ENCODE data around the gene AJAP1.

The AJAP1 gene

DNA sequence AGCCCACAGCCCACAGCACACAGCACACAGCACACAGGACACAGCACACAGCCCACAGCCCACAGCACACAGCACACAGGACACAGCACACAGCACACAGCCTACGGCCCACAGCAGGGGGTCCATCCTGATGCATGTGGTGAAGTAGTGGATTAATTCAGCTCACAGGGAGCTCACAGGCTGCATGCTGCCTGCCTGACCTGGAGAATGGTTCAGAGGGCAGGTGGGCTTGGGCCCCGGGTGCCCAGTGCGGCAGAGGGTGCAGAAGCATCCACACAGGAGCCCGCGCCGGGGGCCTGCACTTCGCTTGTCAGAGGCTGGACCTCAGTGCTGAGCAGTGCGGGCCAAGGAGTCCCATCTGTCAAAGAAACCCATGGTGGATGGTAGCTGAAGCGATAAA is 21.1 kb upstream of the AJAP1 start:
- DNase-seq, result no peak

GRCh38 chr1:4634156-4634792 is 20.1 kb upstream of the AJAP1 start:
- DNase-seq, result no peak

- DNase-seq, result no peak
Observed at GRCh38 chr1:4634793-4635406, 19.5 kb upstream of the AJAP1 start.

- DNase-seq, result no peak
Observed at GRCh38 chr1:4636186-4636585, 18.2 kb upstream of the AJAP1 start.

DNA sequence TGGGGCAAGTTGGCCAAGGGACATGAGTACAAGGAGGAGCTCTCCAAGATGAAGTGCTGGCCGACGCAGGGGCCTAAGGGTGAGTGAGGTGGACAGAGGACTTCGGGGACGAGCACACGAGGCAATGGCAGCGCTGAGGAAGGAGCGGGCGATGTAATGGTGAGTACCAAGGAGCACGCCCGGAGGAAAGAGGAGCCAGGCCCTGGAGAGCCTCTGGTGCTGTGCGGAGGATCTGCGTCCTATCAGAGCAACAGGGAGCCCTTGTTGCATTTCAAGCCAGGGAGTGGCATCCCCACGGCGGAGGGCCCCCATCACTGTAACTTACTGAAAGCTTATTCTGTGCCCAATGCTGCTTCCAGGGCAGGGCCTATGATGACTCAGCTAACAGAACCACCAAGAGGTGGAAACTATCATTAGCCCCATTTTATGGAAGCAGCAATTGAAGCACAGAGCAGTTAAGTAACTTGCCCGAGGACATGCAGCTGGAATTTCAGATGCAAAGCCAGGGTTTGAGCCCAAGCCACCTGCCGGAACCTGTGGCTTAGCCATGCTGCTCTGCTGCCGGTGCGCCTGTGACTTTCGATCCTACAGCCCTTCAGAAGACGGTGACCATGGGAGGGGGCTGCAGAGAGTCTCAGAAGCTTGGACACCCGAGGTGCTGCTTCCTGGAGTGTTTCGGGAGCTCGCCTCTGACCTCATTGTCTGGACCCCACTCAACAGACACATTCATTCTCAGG is 17.6 kb upstream of the AJAP1 start:
- no peak for DNase-seq

DNA sequence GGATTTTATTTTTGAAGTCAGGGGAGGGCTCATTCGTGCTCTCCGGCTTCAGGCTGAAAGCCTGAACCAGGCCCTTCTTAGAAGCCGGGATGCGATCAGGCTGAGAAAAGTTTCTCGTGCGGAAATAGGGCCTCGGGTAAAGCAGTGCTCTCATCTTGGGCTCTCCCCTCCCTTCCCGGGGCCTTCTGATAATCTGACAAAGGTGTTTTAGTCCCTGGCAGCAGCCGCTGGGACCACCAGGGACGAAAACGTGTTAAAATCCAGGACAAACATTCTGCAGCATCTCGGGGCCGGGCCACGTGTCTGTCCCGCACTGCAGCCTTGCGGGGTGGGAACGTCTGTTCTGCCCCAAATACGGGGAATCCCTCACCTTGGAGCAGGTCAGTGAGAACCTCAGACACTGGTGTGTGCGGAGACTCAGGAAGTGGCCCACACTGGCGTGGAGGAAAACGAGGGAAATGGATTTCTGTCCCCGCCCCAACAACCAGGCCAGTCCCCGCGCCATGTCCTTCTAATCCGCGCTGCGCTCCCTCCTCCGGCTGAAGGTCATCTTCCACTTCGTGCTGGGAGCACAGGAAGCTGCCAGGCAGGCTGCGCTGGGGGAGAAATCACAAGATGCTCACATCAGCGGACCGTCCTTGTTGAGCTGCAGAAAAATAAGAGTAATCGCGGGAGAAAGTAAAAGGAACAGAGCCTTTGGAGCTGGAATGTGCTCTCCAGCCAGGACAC is 16.6 kb upstream of the AJAP1 start:
- no peak for DNase-seq

DNA sequence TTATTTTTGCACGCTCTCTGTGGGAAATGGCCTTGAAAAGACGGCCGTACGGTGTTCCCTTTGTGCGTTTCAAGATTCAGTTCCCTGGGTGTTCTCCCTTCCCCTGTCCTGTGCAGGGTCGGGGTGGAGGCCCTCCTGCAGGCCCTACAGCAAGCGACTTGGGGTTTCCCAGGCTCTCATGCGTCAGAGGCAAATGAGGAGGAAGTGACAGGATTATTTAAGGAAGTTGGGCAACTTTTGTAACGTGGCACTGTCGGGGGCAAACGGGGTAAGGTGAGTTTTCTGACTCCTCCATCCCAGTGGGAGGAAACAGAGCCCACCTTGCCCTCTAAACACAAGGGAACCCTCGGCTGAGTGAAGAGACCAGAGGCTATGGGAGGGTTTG is 16.1 kb upstream of the AJAP1 start:
- DNase-seq, result no peak

GRCh38 chr1:4640931-4641330 is 13.5 kb upstream of the AJAP1 start:
- no peak for DNase-seq

DNA sequence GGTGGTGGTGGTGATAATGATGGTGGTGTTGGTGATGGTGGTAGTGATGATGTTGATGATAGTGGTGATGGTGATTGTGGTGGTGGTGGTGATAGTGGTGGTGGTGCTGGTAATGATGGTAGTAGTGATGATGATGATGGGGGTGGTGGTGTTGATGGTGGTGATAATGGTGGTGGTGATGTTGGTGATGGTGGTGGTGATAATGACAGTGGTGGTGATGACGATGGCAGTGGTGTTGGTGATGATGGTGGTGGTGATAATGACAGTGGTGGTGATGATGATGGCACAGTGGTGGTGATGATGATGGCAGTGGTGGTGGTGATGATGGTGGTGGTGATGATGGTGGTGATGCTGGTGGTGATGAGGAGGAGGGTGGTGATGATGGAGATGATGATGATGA is 7.0 kb upstream of the AJAP1 start:
- no peak for DNase-seq

DNA sequence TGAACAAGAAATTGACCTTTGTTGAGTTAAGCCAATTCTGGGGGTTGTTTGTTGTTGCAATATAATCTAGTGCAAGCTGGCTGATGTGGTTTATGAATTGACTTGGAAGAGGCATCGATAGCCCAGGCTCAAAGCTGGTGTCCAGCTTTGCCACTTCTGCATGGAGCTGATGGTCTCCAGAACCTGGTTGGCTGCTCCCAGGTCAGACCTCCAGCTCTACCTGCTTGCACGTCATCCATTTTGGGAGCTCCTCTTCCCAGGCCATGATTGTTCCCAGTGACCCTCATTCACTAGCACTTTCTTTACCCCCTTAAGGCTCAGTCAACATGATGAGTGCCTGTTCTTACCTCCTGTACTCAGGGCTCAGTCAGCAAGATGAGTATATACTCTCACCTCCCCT is 5.8 kb upstream of the AJAP1 start:
- DNase-seq, result no peak

GRCh38 chr1:4650481-4650880 is 3.9 kb upstream of the AJAP1 start:
- DNase-seq, result no peak

DNA sequence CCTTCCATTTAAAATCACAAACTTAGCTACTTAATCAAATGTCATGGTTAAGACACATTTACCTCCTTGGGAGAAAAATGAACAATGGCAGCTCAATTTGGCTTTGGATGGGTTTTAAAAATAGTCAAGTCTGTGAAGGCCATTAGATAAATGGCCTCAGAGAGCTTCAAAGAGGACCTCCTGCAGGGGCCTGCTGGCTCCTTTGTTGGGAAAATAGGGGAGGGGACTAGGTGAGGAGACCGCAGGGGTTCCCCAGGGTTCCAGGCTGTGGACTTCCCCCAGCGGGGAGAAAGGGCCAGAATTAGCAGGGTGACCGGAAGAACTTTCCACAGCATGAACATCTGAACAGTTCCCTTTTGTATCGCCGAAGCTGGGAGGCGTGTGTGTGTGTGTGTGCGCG is 3.4 kb upstream of the AJAP1 start:
- DNase-seq, result no peak

DNA sequence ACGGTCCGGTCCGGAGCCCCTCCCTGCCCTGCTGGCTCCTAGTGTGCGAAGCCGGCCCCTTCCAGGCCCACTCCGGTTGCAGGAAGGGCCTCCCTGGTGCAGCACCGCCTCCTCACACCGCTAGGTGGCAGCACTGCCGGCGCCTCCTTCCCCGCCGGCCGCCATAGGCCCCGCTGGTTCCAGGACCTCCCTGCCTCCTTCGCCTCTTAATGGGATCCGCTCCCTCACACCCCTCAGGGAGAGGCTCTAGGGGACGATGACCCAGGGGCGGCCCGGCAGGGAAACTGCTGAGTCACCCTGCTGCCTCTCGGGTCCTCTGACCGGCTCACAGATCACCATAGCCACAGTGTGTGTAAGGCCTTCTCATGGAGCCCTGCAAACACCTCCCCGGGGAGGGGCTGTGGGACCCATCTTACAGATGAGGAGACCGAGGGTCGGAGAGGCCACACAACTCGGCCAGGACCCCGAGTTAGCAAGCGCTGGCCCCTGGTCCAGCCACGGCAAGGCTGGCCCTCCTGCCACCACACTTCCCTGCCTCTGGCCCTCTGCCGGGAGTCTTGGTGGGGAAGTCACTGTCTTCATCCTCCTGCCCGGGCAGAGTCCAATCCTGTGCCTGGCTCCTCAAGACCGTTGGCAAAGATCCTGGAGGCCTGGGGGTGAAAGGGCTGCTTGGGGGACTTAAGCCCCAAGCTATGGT is 1.6 kb upstream of the AJAP1 start:
- peak; percentile 44 for DNase-seq

DNA sequence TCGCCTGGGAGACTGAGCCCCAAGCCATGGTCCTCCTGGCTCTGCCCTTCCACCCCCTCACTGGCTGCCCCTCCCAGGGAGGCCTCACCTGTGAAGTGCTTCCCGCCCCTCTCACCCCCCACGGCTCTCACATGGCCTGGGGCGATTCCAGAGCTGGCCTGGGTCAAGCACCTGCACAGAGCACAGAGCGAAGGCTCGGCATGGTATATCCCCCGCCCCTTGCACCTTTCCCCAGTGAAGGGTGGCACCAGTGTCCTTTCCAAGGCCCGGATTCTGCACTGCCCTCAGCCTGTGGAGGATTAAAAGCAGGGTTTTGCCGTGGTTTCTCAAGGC is 1.1 kb upstream of the AJAP1 start:
- DNase-seq, result no peak

- DNase-seq, result no peak
Observed at GRCh38 chr1:4654764-4655673, 610 bp downstream of the AJAP1 start.

GRCh38 chr1:4655674-4656532 is 1.5 kb downstream of the AJAP1 start:
- DNase-seq, result no peak

DNA sequence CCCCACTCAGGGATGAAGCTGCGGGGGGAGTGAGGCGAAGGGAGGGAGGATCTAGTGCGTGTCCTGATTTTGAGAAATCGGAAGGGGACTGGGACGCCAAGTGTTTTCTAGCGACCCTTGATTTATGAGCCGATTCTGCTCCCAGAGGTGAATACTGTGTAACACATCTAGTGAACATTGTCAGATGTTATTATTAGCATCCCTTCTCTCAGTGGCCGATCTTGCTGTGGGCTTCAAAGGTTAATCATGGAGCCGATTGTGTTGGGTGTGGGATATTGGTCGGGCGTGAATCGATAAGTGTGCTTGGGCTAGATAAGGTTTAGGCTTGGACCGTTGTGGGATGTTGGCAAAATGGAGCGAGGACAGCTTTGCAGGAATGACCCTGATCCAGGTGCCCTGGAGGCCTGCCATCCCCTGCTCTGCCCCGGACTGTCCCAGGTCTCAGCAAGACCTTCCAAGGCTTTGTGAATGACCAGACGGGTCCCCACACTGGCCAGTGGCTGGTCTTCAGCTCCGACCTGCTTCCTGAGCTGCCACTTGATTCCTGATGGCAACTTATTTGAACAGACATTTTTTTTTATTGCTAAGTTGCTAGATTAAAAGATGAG is 2.2 kb downstream of the AJAP1 start:
- DNase-seq, result no peak

DNA sequence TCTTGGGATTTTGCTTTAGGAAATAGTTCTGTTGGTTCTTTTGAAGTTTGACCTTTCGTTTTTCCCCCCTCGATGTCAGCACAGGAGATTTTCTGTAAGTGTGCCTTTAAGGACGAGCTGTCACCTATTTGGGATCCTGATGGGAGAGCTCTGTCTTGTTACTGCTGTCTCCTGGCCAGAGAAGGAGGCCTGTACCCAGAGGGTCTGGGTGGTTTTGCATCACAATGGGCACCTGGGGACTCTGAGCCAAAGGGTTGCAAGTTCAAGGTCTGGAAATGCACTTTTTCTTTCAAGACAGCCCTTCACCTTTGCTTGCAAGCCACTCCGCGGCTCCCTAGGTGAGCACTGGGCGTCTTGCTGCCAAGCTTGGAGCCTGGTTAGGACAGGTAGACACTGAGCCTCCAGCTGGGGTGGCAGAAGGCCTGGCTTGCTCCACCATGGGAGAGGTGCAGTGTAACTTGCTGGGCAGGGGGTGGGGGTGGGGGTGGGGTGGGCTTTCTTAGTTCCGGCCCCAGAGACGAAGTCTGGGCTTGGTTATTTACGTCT is 2.9 kb downstream of the AJAP1 start:
- DNase-seq, result no peak

DNA sequence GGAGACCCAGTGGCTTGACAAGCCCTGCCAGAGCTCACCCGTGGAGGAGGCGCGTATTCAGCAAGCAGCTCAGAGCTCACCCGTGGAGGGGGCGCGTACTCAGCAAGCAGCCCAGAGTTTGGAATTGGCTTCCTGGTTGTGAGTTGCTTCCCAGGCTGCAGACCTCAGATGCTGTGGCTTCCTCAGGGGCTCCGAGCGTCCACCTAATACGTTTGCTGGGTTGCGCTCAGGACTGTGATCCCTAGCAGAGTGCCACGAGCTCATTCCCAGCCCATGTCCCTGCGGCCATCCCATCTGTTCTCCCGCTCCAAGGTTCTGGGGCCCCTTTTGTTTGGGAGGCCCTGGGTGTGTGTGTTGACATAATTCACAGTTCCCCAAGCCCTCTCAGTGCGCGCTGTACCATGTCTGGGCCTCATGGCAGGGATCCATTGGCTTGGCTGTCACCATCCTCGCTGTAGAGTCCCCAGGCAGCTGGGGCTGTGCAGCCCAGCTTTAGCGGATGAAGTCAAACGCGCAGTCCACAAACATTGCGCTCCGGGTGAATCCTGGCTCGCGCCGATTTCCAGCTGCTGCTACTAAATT is 3.6 kb downstream of the AJAP1 start:
- DNase-seq, result no peak

All from activated gamma-delta T cell treated with Interleukin-2 at 50 U/mL for 16 hours (primary cell).